Skeletal muscle cell (primary cell): ENCODE results near the gene TNFRSF6B.
A peak's percentile ranks its signal among the peaks of the same experiment; 100 is the strongest.
"Not testable (repeated sequence)": the region's sequence is repeated elsewhere in the genome, so short reads cannot be mapped to it uniquely, and the experiment has no call there.

Experiments
- DNase-seq: peaks from one replicate; pipeline ENCODE4 v3.0.0-alpha.2; 2010; ENCODE audit warnings: low read depth
- H3K4me3 ChIP-seq: 2 replicates; pipeline ENCODE4 v1.5.1; 2011; ENCODE audit warnings: low read depth, mild to moderate bottlenecking, control low read depth, low read length, moderate library complexity

The TNFRSF6B gene

GRCh38 chr20:63696628-63697356 lies at the start of gene TNFRSF6B:
Gene TNFRSF6B (plus strand): TSS chr20:63696652. CDS start chr20:63696768, 116 bp downstream.
- DNase-seq = no peak
- H3K4me3 ChIP-seq = peak within 1 kb of the TSS; percentile 42

- no peak overlapping the region for H3K4me3 ChIP-seq
- no peak for DNase-seq
Measured at GRCh38 chr20:63648190-63648589, 48.3 kb upstream of the TNFRSF6B start.

GRCh38 chr20:63648895-63649589 lies 47.4 kb upstream of the TNFRSF6B start:
- H3K4me3 ChIP-seq = no peak overlapping the region
- DNase-seq = no peak

- H3K4me3 ChIP-seq = not testable (repeated sequence)
Measured at GRCh38 chr20:63650486-63650885, 46.0 kb upstream of the TNFRSF6B start.

GRCh38 chr20:63651942-63652191 lies 44.6 kb upstream of the TNFRSF6B start:
- peak overlapping the region; percentile 60 for H3K4me3 ChIP-seq
- no peak for DNase-seq

More at GRCh38 chr20:63650486-63650885, 46.0 kb upstream of the TNFRSF6B start:
- DNase-seq = not testable (repeated sequence)

GRCh38 chr20:63652192-63652980 lies 44.1 kb upstream of the TNFRSF6B start:
- peak overlapping the region; percentile 60 for H3K4me3 ChIP-seq
- DNase-seq = no peak

GRCh38 chr20:63653041-63653973 lies 43.1 kb upstream of the TNFRSF6B start, which contains the start of gene STMN3:
Gene STMN3 (minus strand): TSS chr20:63653424. CDS start chr20:63653345, 79 bp downstream.
- H3K4me3 ChIP-seq = peak within 1 kb of the TSS; percentile 60
- DNase-seq = peak; percentile 84

GRCh38 chr20:63653974-63654668 lies 42.3 kb upstream of the TNFRSF6B start:
- H3K4me3 ChIP-seq = peak overlapping the region; percentile 44
- no peak for DNase-seq

- no peak overlapping the region for H3K4me3 ChIP-seq
- no peak for DNase-seq
Measured at GRCh38 chr20:63655249-63655648, 41.2 kb upstream of the TNFRSF6B start.

- H3K4me3 ChIP-seq = no peak overlapping the region
- DNase-seq = no peak
Measured at GRCh38 chr20:63656451-63656850, 40.0 kb upstream of the TNFRSF6B start.

- DNase-seq = no peak
- H3K4me3 ChIP-seq = peak overlapping the region; percentile 73
Measured at GRCh38 chr20:63657260-63657936, 39.1 kb upstream of the TNFRSF6B start.

GRCh38 chr20:63657937-63658748 lies 38.3 kb upstream of the TNFRSF6B start, which contains the start of gene RTEL1:
Gene RTEL1 (plus strand): TSS chr20:63658312. CDS start chr20:63659403, 1,091 bp downstream.
- peak; percentile 82 for DNase-seq

GRCh38 chr20:63658749-63659187 lies 37.7 kb upstream of the TNFRSF6B start:
- H3K4me3 ChIP-seq = peak overlapping the region; percentile 73
- peak; percentile 10 for DNase-seq

More at GRCh38 chr20:63657937-63658748, 38.3 kb upstream of the TNFRSF6B start, which contains the start of gene RTEL1:
- peak within 1 kb of the TSS; percentile 73 for H3K4me3 ChIP-seq

- DNase-seq = no peak
- peak overlapping the region; percentile 73 for H3K4me3 ChIP-seq
Measured at GRCh38 chr20:63659370-63659769, 37.1 kb upstream of the TNFRSF6B start.

- not testable (repeated sequence) for H3K4me3 ChIP-seq, DNase-seq
Measured at GRCh38 chr20:63660174-63660573, 36.3 kb upstream of the TNFRSF6B start.

GRCh38 chr20:63660622-63661021 lies 35.8 kb upstream of the TNFRSF6B start:
- no peak for DNase-seq
- no peak overlapping the region for H3K4me3 ChIP-seq

- no peak overlapping the region for H3K4me3 ChIP-seq
- DNase-seq = no peak
Measured at GRCh38 chr20:63661108-63661507, 35.3 kb upstream of the TNFRSF6B start.
